H9 (cell line): ENCODE measurements around the gene RACGAP1. TPM values are rescaled to one million over a fixed set of nuclear protein-coding genes. Genes with fewer than 3 reads are reported as not detected.

Experiments used
- DNase-seq: peaks from one replicate; pipeline ENCODE4 v3.0.0-alpha.2; 2017
- H2AFZ ChIP-seq: one replicate; pipeline ENCODE4 v1.6.1; 2013; ENCODE audit warnings: mild to moderate bottlenecking, low read length, control low read depth, moderate library complexity
- H2AK5ac ChIP-seq: 2 replicates; pipeline ENCODE4 v1.6.1; 2013; ENCODE audit warnings: low read length, control low read depth, mixed read lengths; ENCODE audit not compliant: insufficient read length
- H2BK120ac ChIP-seq: one replicate; pipeline ENCODE4 v1.6.1; 2013; ENCODE audit warnings: low read depth, mild to moderate bottlenecking, low read length, control low read depth, inconsistent platforms; ENCODE audit not compliant: poor library complexity, severe bottlenecking
- H2BK12ac ChIP-seq: 2 replicates; pipeline ENCODE4 v1.6.1; 2013; ENCODE audit warnings: low read length, control low read depth, mixed read lengths, low read depth; ENCODE audit not compliant: insufficient read length
- H2BK15ac ChIP-seq: 2 replicates; pipeline ENCODE4 v1.6.1; 2013; ENCODE audit warnings: low read depth, low read length, control low read depth
- H2BK20ac ChIP-seq: one replicate; pipeline ENCODE4 v1.6.1; 2013; ENCODE audit warnings: low read depth, mild to moderate bottlenecking, low read length, control low read depth, inconsistent platforms; ENCODE audit not compliant: poor library complexity, severe bottlenecking
- H2BK5ac ChIP-seq: 2 replicates; pipeline ENCODE4 v1.6.1; 2013; ENCODE audit warnings: low read length, control low read depth, mixed read lengths; ENCODE audit not compliant: insufficient read length
- H3K14ac ChIP-seq: 2 replicates; pipeline ENCODE4 v1.6.1; 2013; ENCODE audit warnings: low read length, control low read depth; ENCODE audit not compliant: insufficient read depth
- H3K18ac ChIP-seq: 2 replicates; pipeline ENCODE4 v1.6.1; 2013; ENCODE audit warnings: low read depth, mild to moderate bottlenecking, mixed read lengths, low read length, control low read depth; ENCODE audit not compliant: insufficient read length
- H3K23ac ChIP-seq: 2 replicates; pipeline ENCODE4 v1.6.1; 2013; ENCODE audit warnings: low read length, control low read depth, mixed read lengths, low read depth; ENCODE audit not compliant: insufficient read length
- H3K23me2 ChIP-seq: 2 replicates; pipeline ENCODE4 v1.6.1; 2013; ENCODE audit warnings: low read depth, mild to moderate bottlenecking, mixed read lengths, low read length, control low read depth; ENCODE audit not compliant: insufficient read length, poor library complexity, severe bottlenecking
- H3K27ac ChIP-seq: 2 replicates; pipeline ENCODE4 v1.5.1; 2013; ENCODE audit warnings: low read length, control low read depth, mixed read lengths, low read depth; ENCODE audit not compliant: insufficient read length
- H3K27me3 ChIP-seq: 2 replicates; pipeline ENCODE4 v1.6.1; 2013; ENCODE audit warnings: low read length, control low read depth, inconsistent platforms; ENCODE audit not compliant: insufficient read depth
- H3K4ac ChIP-seq: 2 replicates; pipeline ENCODE4 v1.6.1; 2013; ENCODE audit warnings: low read depth, mild to moderate bottlenecking, control low read depth, inconsistent platforms, low read length, moderate library complexity
- H3K4me1 ChIP-seq: 2 replicates; pipeline ENCODE4 v1.6.1; 2013; ENCODE audit warnings: low read length, control low read depth, inconsistent platforms; ENCODE audit not compliant: insufficient read depth
- H3K4me2 ChIP-seq: 2 replicates; pipeline ENCODE4 v1.6.1; 2013; ENCODE audit warnings: low read length, control low read depth, mixed read lengths; ENCODE audit not compliant: insufficient read length, insufficient read depth
- H3K56ac ChIP-seq: 2 replicates; pipeline ENCODE4 v1.6.1; 2013; ENCODE audit warnings: low read depth, mild to moderate bottlenecking, mixed read lengths, low read length, control low read depth; ENCODE audit not compliant: insufficient read length
- H3K79me1 ChIP-seq: 2 replicates; pipeline ENCODE4 v1.6.1; 2013; ENCODE audit warnings: low read depth, mild to moderate bottlenecking, moderate library complexity, low read length, control low read depth, inconsistent platforms; ENCODE audit not compliant: insufficient read depth, poor library complexity, severe bottlenecking
- H3K79me2 ChIP-seq: 2 replicates; pipeline ENCODE4 v1.6.1; 2013; ENCODE audit warnings: low read length, control low read depth, inconsistent platforms; ENCODE audit not compliant: insufficient read depth
- H3K9ac ChIP-seq: 2 replicates; pipeline ENCODE4 v1.6.1; 2013; ENCODE audit warnings: low read length, control low read depth, mixed read lengths; ENCODE audit not compliant: insufficient read length; ENCODE audit errors: extremely low read depth
- H3K9me3 ChIP-seq: one replicate; pipeline ENCODE4 v1.6.1; 2013; ENCODE audit warnings: low read depth, low read length, inconsistent platforms; ENCODE audit not compliant: control insufficient read depth
- H3T11ph ChIP-seq: one replicate; pipeline ENCODE4 v1.6.1; 2013; ENCODE audit warnings: mild to moderate bottlenecking, low read length, control low read depth, inconsistent platforms
- H4K20me1 ChIP-seq: one replicate; pipeline ENCODE4 v1.6.1; 2013; ENCODE audit not compliant: control insufficient read depth, insufficient read length, insufficient read depth
- H4K5ac ChIP-seq: 2 replicates; pipeline ENCODE4 v1.6.1; 2013; ENCODE audit warnings: low read depth, mild to moderate bottlenecking, mixed read lengths, low read length, control low read depth; ENCODE audit not compliant: insufficient read length
- H4K8ac ChIP-seq: replicated peaks from 2 replicates; pipeline ENCODE4 v1.6.1; 2013; ENCODE audit warnings: low read length, control low read depth, mixed read lengths, low read depth; ENCODE audit not compliant: insufficient read length
- H4K91ac ChIP-seq: 2 replicates; pipeline ENCODE4 v1.6.1; 2013; ENCODE audit warnings: low read depth, mild to moderate bottlenecking, moderate library complexity, mixed read lengths, low read length, control low read depth; ENCODE audit not compliant: insufficient read length
- H3K27ac Mint-ChIP-seq, 3 experiments: 2 replicates in 2 of 3; 3 replicates in 1 of 3; pipeline ENCODE4 v1.8.0; 2020 to 2021; ENCODE audit warnings: mixed read lengths in 3 of 3, mild to moderate bottlenecking in 1 of 3, moderate library complexity in 1 of 3
- H3K27me3 Mint-ChIP-seq: 2 replicates; pipeline ENCODE4 v1.8.0; 2021; ENCODE audit warnings: low read depth, mild to moderate bottlenecking, moderate library complexity, mixed read lengths
- H3K36me3 Mint-ChIP-seq, 3 experiments: 2 replicates in 2 of 3; 3 replicates in 1 of 3; pipeline ENCODE4 v1.8.0; 2020 to 2021; ENCODE audit warnings: low read depth in 3 of 3, mixed read lengths in 3 of 3; ENCODE audit not compliant: insufficient read depth in 1 of 3
- H3K4me1 Mint-ChIP-seq, 2 experiments: 2 replicates each; pipeline ENCODE4 v1.8.0; 2020; ENCODE audit warnings: mixed read lengths in 2 of 2
- H3K4me3 Mint-ChIP-seq, 2 experiments: 2 replicates in 1 of 2; 3 replicates in 1 of 2; pipeline ENCODE4 v1.8.0; 2020 to 2021; ENCODE audit warnings: mild to moderate bottlenecking in 2 of 2, mixed read lengths in 2 of 2, moderate library complexity in 1 of 2
- H3K9me3 Mint-ChIP-seq, 2 experiments: 2 replicates in 1 of 2; 3 replicates in 1 of 2; pipeline ENCODE4 v1.8.0; 2020; ENCODE audit warnings: mild to moderate bottlenecking in 2 of 2, mixed read lengths in 2 of 2, moderate library complexity in 1 of 2
- WGBS: extraction: QIAGEN DNeasy Blood & Tissue Kit; methylation state at CpG from one replicate; pipeline ENCODE4 v1.1.7; 2013; ENCODE audit warnings: missing lambda C conversion rate, low lambda C conversion rate, mixed read lengths; ENCODE audit not compliant: insufficient read length; ENCODE audit errors: extremely low coverage; 5-methylcytosine and 5-hydroxymethylcytosine counted together
- total RNA-seq: library from RNA; stranded (reverse); gene quantifications from 2 replicates; pipeline ENCODE4 v1.2.1, GENCODE V29; 2021
- TF ChIP-seq, protein P1 (sequence below): fragments of 200-600 bp; sonication (generic); conservative IDR thresholded peaks from 3 replicates; pipeline ENCODE4 v1.8.0; 2021; ENCODE audit warnings: antibody characterized with exemption, mild to moderate bottlenecking

Gene RACGAP1
- total RNA-seq, 1 experiment from 2014 or later = 64.8 TPM

GRCh38 chr12:50051101-50051806, 26.0 kb upstream of the RACGAP1 start:
- Histone ChIP-seq H3K4ac (no peak overlapping the region), H4K5ac (no peak overlapping the region), H3K79me1 (no peaks in the 10 kb centered on the region), H4K91ac (no peak overlapping the region), H2BK5ac (no peak overlapping the region), H3K4me1 (no peaks in the 10 kb centered on the region; the same call in 1 of the 2 replicates), H2BK120ac (no peak overlapping the region), H3K18ac (no peak overlapping the region), H3K9me3 (no peaks in the 10 kb centered on the region), H2BK12ac (no peak overlapping the region), H3K56ac (no peak overlapping the region), H2BK20ac (no peak overlapping the region), H3K4me2 (peak overlapping the region; percentile 57), H2AFZ (no peak overlapping the region), H3K23ac (no peak overlapping the region), H3T11ph (no peak overlapping the region), H3K79me2 (no peaks in the 10 kb centered on the region), H3K27me3 (peaks cover 40% of the 10 kb centered on the region), H3K23me2 (peaks cover 12% of the 10 kb centered on the region), H3K9ac (no peak overlapping the region), H2AK5ac (no peak overlapping the region), H3K14ac (no peak overlapping the region; the same call in 1 of the 2 replicates), H4K20me1 (peaks cover 2% of the 10 kb centered on the region), H4K8ac (no peak overlapping the region), H3K27ac (no peak overlapping the region), H2BK15ac (no peak overlapping the region)
- peak overlapping the region; percentile 2 to 48 for H3K4me3 Mint-ChIP-seq
- peaks cover 92% of the 10 kb centered on the region for H3K27me3 Mint-ChIP-seq
- peak; percentile 76 for DNase-seq
- no peak overlapping the region; a peak in 1 of 7 replicates for H3K27ac Mint-ChIP-seq
- no peaks in the 10 kb centered on the region; a peak in 1 of 7 replicates for H3K36me3 Mint-ChIP-seq
- no CpG with 5 or more reads among the region's 14 CpGs for WGBS
- H3K9me3 Mint-ChIP-seq = no peaks in the 10 kb centered on the region
- peaks cover 20 to 23% of the 10 kb centered on the region in 2 experiments for H3K4me1 Mint-ChIP-seq
- TF ChIP-seq, protein P1, sequence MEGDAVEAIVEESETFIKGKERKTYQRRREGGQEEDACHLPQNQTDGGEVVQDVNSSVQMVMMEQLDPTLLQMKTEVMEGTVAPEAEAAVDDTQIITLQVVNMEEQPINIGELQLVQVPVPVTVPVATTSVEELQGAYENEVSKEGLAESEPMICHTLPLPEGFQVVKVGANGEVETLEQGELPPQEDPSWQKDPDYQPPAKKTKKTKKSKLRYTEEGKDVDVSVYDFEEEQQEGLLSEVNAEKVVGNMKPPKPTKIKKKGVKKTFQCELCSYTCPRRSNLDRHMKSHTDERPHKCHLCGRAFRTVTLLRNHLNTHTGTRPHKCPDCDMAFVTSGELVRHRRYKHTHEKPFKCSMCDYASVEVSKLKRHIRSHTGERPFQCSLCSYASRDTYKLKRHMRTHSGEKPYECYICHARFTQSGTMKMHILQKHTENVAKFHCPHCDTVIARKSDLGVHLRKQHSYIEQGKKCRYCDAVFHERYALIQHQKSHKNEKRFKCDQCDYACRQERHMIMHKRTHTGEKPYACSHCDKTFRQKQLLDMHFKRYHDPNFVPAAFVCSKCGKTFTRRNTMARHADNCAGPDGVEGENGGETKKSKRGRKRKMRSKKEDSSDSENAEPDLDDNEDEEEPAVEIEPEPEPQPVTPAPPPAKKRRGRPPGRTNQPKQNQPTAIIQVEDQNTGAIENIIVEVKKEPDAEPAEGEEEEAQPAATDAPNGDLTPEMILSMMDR = no peak
